Tibial nerve (tissue), 4 donors: Measurements from ENCODE around the gene CAV1. TPM values are rescaled to one million over a fixed set of nuclear protein-coding genes. Genes with fewer than 3 reads are reported as not detected.
A peak's percentile ranks its signal among the peaks of the same experiment; 100 is the strongest.

Experiments used
- DNase-seq, 2 donors: peaks; one replicate each; pipeline ENCODE4 v3.0.0-alpha.2; 2019; ENCODE audit warnings: low spot score in 2 of 2
- H3K27ac ChIP-seq, 4 donors: fragments of 200-600 bp; sonication (generic) in 3 of 4; one replicate each; pipeline ENCODE4 v1.5.1; 2017 to 2019; ENCODE audit warnings: mild to moderate bottlenecking in 1 of 4
- H3K27me3 ChIP-seq, 2 donors: fragments of 200-600 bp; sonication (generic) in 1 of 2; one replicate each; pipeline versions ENCODE4 v1.5.1 to v1.6.0; 2017 to 2019
- H3K36me3 ChIP-seq, 3 donors: fragments of 200-600 bp; sonication (generic); one replicate each; pipeline ENCODE4 v1.5.1; 2018 to 2019
- H3K4me1 ChIP-seq, 4 donors: fragments of 200-600 bp; sonication (generic) in 3 of 4; one replicate each; pipeline ENCODE4 v1.5.1; 2017 to 2019
- H3K4me3 ChIP-seq, 4 donors: fragments of 200-600 bp; sonication (generic) in 3 of 4; one replicate each; pipeline ENCODE4 v1.5.1; 2017 to 2019; ENCODE audit warnings: mild to moderate bottlenecking in 1 of 4, moderate library complexity in 1 of 4
- H3K9me3 ChIP-seq, 4 donors: fragments of 200-600 bp; sonication (generic) in 3 of 4; one replicate each; pipeline ENCODE4 v1.5.1; 2017 to 2019
- CTCF ChIP-seq, 5 experiments: fragments of 200-600 bp in 3 of 5; fragments of 450-650 bp in 2 of 5; sonication (generic) in 3 of 5; IDR thresholded peaks; one replicate each; pipeline ENCODE4 v1.5.1; 2016 to 2019; ENCODE audit warnings: antibody characterized with exemption in 5 of 5, mild to moderate bottlenecking in 3 of 5, moderate library complexity in 2 of 5
- EP300 ChIP-seq, 2 donors: sonication (generic); formaldehyde crosslinking; IDR thresholded peaks; one replicate each; pipeline ENCODE4 v1.6.1; 2017; ENCODE audit warnings: antibody characterized with exemption in 2 of 2, mild to moderate bottlenecking in 1 of 2
- POLR2A ChIP-seq, 2 donors: fragments of 450-650 bp; IDR thresholded peaks; one replicate each; pipeline ENCODE4 v1.6.1; 2017; ENCODE audit warnings: antibody characterized with exemption in 2 of 2, mild to moderate bottlenecking in 2 of 2, moderate library complexity in 2 of 2
- WGBS, 2 donors: methylation state at CpG; one replicate each; pipeline ENCODE4 v1.1.5; 2018; 5-methylcytosine and 5-hydroxymethylcytosine counted together
- total RNA-seq, 4 donors: library from RNA; depleted of rRNA; stranded (reverse); fragments of >200 nt; gene quantifications; one replicate each; pipeline ENCODE4 v1.1.0, GENCODE V29; 2016

The CAV1 gene
- total RNA-seq, 4 donors from 2014 or later = 196 to 375 (median 312) TPM

- Histone ChIP-seq H3K27me3 (no peaks in the 10 kb centered on the region), H3K36me3 (peaks cover 0 to 2% (median 0%) of the 10 kb centered on the region in 3 donors), H3K4me3 (no peak overlapping the region), H3K4me1 (peaks cover 0 to 64% (median 8%) of the 10 kb centered on the region in 4 donors), H3K27ac (peak overlapping the region in 2 of 4 donors; percentile 26 to 64), H3K9me3 (no peaks in the 10 kb centered on the region)
- TF ChIP-seq EP300 (IDR thresholded peaks at IDR 0.05) = no peak
- no peak for TF ChIP-seq CTCF (IDR thresholded peaks at IDR 0.05)
- TF ChIP-seq POLR2A (IDR thresholded peaks at IDR 0.05) = no peak
- no peak for DNase-seq
- WGBS, 2 donors = 48 to 55% methylated on average over 3 of the region's 3 CpGs
These were observed 28.5 kb downstream of the CAV1 start for GRCh38 chr7:116553168-116553964.

- Histone ChIP-seq H3K27ac (peak overlapping the region in 2 of 4 donors; percentile 26 to 64), H3K4me3 (no peak overlapping the region), H3K9me3 (no peaks in the 10 kb centered on the region), H3K4me1 (peaks cover 0 to 64% (median 6%) of the 10 kb centered on the region in 4 donors), H3K36me3 (peaks cover 0 to 7% (median 0%) of the 10 kb centered on the region in 3 donors), H3K27me3 (no peaks in the 10 kb centered on the region)
- TF ChIP-seq EP300 (IDR thresholded peaks at IDR 0.05) (no peak), POLR2A (IDR thresholded peaks at IDR 0.05) (no peak), CTCF (IDR thresholded peaks at IDR 0.05) (no peak)
- peak in 1 of 2 donors; percentile 38 for DNase-seq
These were observed 29.6 kb downstream of the CAV1 start for GRCh38 chr7:116554436-116554835.

- TF ChIP-seq EP300 (IDR thresholded peaks at IDR 0.05) (no peak), POLR2A (IDR thresholded peaks at IDR 0.05) (no peak), CTCF (IDR thresholded peaks at IDR 0.05) (no peak)
- Histone ChIP-seq H3K27me3 (no peaks in the 10 kb centered on the region), H3K9me3 (no peaks in the 10 kb centered on the region), H3K27ac (peak overlapping the region in 2 of 4 donors; percentile 26 to 51), H3K4me3 (no peak overlapping the region), H3K36me3 (peaks cover 0 to 7% (median 0%) of the 10 kb centered on the region in 3 donors), H3K4me1 (peaks cover 0 to 60% (median 6%) of the 10 kb centered on the region in 4 donors)
- WGBS, 2 donors = 60 to 67% methylated on average over 4 of the region's 4 CpGs
- no peak for DNase-seq
These were observed 30.1 kb downstream of the CAV1 start for GRCh38 chr7:116554911-116555310.

- DNase-seq = no peak
- Histone ChIP-seq H3K36me3 (peaks cover 0 to 7% (median 0%) of the 10 kb centered on the region in 3 donors), H3K4me1 (peaks cover 0 to 60% (median 7%) of the 10 kb centered on the region in 4 donors), H3K9me3 (no peaks in the 10 kb centered on the region), H3K27me3 (no peaks in the 10 kb centered on the region), H3K4me3 (no peak overlapping the region), H3K27ac (peak overlapping the region in 2 of 4 donors; percentile 62 to 68)
- peak; percentile 23 to 39 for TF ChIP-seq EP300 (IDR thresholded peaks at IDR 0.05)
- no peak for TF ChIP-seq CTCF (IDR thresholded peaks at IDR 0.05)
- 65 to 78% methylated on average over 3 of the region's 3 CpGs for WGBS, 2 donors
These were observed 32.3 kb downstream of the CAV1 start for GRCh38 chr7:116557066-116557585.

- H3K4me1 ChIP-seq = peaks cover 0 to 52% (median 6%) of the 10 kb centered on the region in 4 donors
- H3K27ac ChIP-seq = peak overlapping the region in 2 of 4 donors; percentile 62 to 68
- 79% methylated on average over 4 of the region's 4 CpGs for WGBS, 2 donors
These were observed 33.1 kb downstream of the CAV1 start for GRCh38 chr7:116557901-116558300.

More at GRCh38 chr7:116557901-116558300, 33.1 kb downstream of the CAV1 start:
- no peak for DNase-seq
- H3K4me3 ChIP-seq = no peak overlapping the region
- H3K36me3 ChIP-seq = peaks cover 0 to 7% (median 0%) of the 10 kb centered on the region in 3 donors
- H3K27me3 ChIP-seq = no peaks in the 10 kb centered on the region
- no peaks in the 10 kb centered on the region for H3K9me3 ChIP-seq
- no peak for TF ChIP-seq POLR2A (IDR thresholded peaks at IDR 0.05)
- TF ChIP-seq CTCF (IDR thresholded peaks at IDR 0.05) = no peak
- TF ChIP-seq EP300 (IDR thresholded peaks at IDR 0.05) = no peak
